ENCODE results near the gene MYO1G.

GRCh38 chr7:44949303-44949702, 29.5 kb downstream of the MYO1G start:
- no peak for TF ChIP-seq CTCF (IDR thresholded peaks at IDR 0.05)
- TF ChIP-seq ZFX (IDR thresholded peaks at IDR 0.05; ENCODE audit: borderline replicate concordance) = no peak

Measured in 22Rv1 (cell line).